Endothelial cell of umbilical vein (primary cell): ENCODE results near the gene TRIM42. TPM values are rescaled to one million over a fixed set of nuclear protein-coding genes. Genes with fewer than 3 reads are reported as not detected.

Experiments
- BruUV-seq: library from RNA; stranded (reverse); fragments of 400-500 nt; replicated peaks from 2 replicates; lab custom pipeline; 2021; lab: Mats Ljungman, UMichigan
- CTCF ChIA-PET: fragments of 300-600, 350-600 bp; sonication (Branson Sonifier 250); formaldehyde crosslinking; loops from one replicate; lab custom pipeline; 2021; ENCODE audit warnings: antibody characterized with exemption, inconsistent platforms; lab: Charles Lee
- POLR2A ChIA-PET: fragments of 300-600, 350-600 bp; sonication (Branson Sonifier 250); formaldehyde crosslinking; loops from one replicate; lab custom pipeline; 2021; ENCODE audit warnings: antibody characterized with exemption, inconsistent platforms; lab: Charles Lee
- DNase-seq: peaks from one replicate; pipeline ENCODE4 v3.0.0-alpha.2; 2011; ENCODE audit warnings: low read depth, low spot score
- FAIRE-seq: peaks from 2 replicates; lab custom pipeline; 2011; peaks lifted over from hg19 to GRCh38; lab: Jason Lieb, UNC
- H2AFZ ChIP-seq: 2 replicates; pipeline ENCODE4 v1.6.0; 2012; ENCODE audit warnings: low read depth, low read length, control low read depth, inconsistent platforms
- H3K27ac ChIP-seq: 2 replicates; pipeline ENCODE4 v1.5.1; 2011; ENCODE audit warnings: low read depth, mild to moderate bottlenecking, control low read depth, low read length, moderate library complexity; ENCODE audit not compliant: insufficient read depth
- H3K27me3 ChIP-seq, 2 experiments: 2 replicates each; pipeline versions ENCODE4 v1.6.0 to v1.6.1; 2011; ENCODE audit warnings: low read length in 2 of 2, mixed read lengths in 1 of 2; ENCODE audit not compliant: control insufficient read depth in 2 of 2, insufficient read depth in 2 of 2
- H3K36me3 ChIP-seq, 2 experiments: 2 replicates in 1 of 2; 3 replicates in 1 of 2; pipeline ENCODE4 v1.5.1; 2011; ENCODE audit warnings: low read length in 2 of 2, mild to moderate bottlenecking in 1 of 2, moderate library complexity in 1 of 2; ENCODE audit not compliant: control insufficient read depth in 2 of 2, insufficient read depth in 2 of 2; ENCODE audit errors: extremely low read depth in 1 of 2
- H3K4me1 ChIP-seq: 3 replicates; pipeline ENCODE4 v1.5.1; 2011; ENCODE audit warnings: mild to moderate bottlenecking, low read length; ENCODE audit not compliant: control insufficient read depth, insufficient read depth; ENCODE audit errors: extremely low read depth
- H3K4me2 ChIP-seq: 2 replicates; pipeline ENCODE4 v1.6.1; 2011; ENCODE audit warnings: low read length, control low read depth, mixed read lengths; ENCODE audit not compliant: insufficient read depth
- H3K4me3 ChIP-seq, 3 experiments: fragments of 200-600 bp in 1 of 3; sonication (generic), shearing (Covaris generic) in 1 of 3; replicated peaks in 1 of 3; 2 replicates each; pipeline ENCODE4 v1.5.1; 2011 to 2016; ENCODE audit warnings: control low read depth in 3 of 3, low read length in 3 of 3, mild to moderate bottlenecking in 2 of 3, inconsistent platforms in 1 of 3, low read depth in 1 of 3, moderate library complexity in 1 of 3; ENCODE audit not compliant: insufficient read depth in 1 of 3
- H3K79me2 ChIP-seq: 2 replicates; pipeline ENCODE4 v1.6.0; 2012; ENCODE audit warnings: low read length, inconsistent platforms; ENCODE audit not compliant: control insufficient read depth, insufficient read depth
- H3K9ac ChIP-seq: replicated peaks from 2 replicates; pipeline ENCODE3; 2011; ENCODE audit warnings: low read length, control low read depth; ENCODE audit not compliant: insufficient read depth; ENCODE audit errors: extremely low read depth
- H3K9me1 ChIP-seq: replicated peaks from 3 replicates; pipeline ENCODE4 v1.6.0; 2011; ENCODE audit warnings: mild to moderate bottlenecking, low read length; ENCODE audit not compliant: control insufficient read depth, insufficient read depth; ENCODE audit errors: extremely low read depth
- H3K9me3 ChIP-seq: replicated peaks from 2 replicates; pipeline ENCODE4 v1.5.1; 2012; ENCODE audit warnings: low read length, inconsistent platforms; ENCODE audit not compliant: control insufficient read depth, insufficient read depth
- H4K20me1 ChIP-seq: replicated peaks from 2 replicates; pipeline ENCODE3; 2011; ENCODE audit warnings: mild to moderate bottlenecking, low read length; ENCODE audit not compliant: control insufficient read depth, insufficient read depth; ENCODE audit errors: extremely low read depth
- EZH2 ChIP-seq: IDR thresholded peaks from 2 replicates; pipeline ENCODE4 v1.6.1; 2012; ENCODE audit warnings: borderline replicate concordance, low read depth, mild to moderate bottlenecking, moderate library complexity, low read length, inconsistent platforms; ENCODE audit not compliant: severe bottlenecking
- FOS ChIP-seq: IDR thresholded peaks from 2 replicates; pipeline ENCODE4 v1.6.1; 2011; ENCODE audit warnings: mild to moderate bottlenecking, low read length, moderate library complexity, borderline replicate concordance; ENCODE audit not compliant: insufficient read depth
- GATA2 ChIP-seq: IDR thresholded peaks from 2 replicates; pipeline ENCODE4 v1.7.0; 2011; ENCODE audit warnings: low read depth, mild to moderate bottlenecking, moderate library complexity, mixed read lengths, low read length; ENCODE audit not compliant: insufficient read length, insufficient read depth
- JUN ChIP-seq: IDR thresholded peaks from 2 replicates; pipeline ENCODE4 v1.6.1; 2011; ENCODE audit warnings: borderline replicate concordance, low read depth; ENCODE audit not compliant: insufficient read length, insufficient read depth
- MYC ChIP-seq: IDR thresholded peaks from one replicate; pipeline ENCODE4 v1.6.1; 2011; ENCODE audit warnings: mild to moderate bottlenecking, low read depth, low read length
- POLR2A ChIP-seq: IDR thresholded peaks from 2 replicates; pipeline ENCODE4 v1.6.1; 2012; ENCODE audit warnings: low read depth, mild to moderate bottlenecking, control low read depth, low read length
- POLR2AphosphoS5 ChIP-seq: IDR thresholded peaks from 2 replicates; pipeline ENCODE4 v1.6.1; 2012; ENCODE audit warnings: low read depth, mild to moderate bottlenecking, control low read depth, low read length, moderate library complexity; ENCODE audit not compliant: insufficient read depth
- dilution Hi-C: fragments of 300-500 bp; cut with MboI; formaldehyde crosslinking; loops from one replicate; pipeline ENCODE4 v1.15.0; 2019; ENCODE audit warnings: low sequenced_read_pairs; ENCODE audit not compliant: extremely low pct_ligation_motif_present
- intact Hi-C: fragments of 100-400 bp; cut with micrococcal nuclease; formaldehyde crosslinking; loops from one replicate; pipeline ENCODE4 v1.10.0; 2022
- polyA plus RNA-seq, 4 experiments: library from polyadenylated mRNA; depleted of rRNA in 3 of 4; stranded (reverse) in 3 of 4; unstranded in 1 of 4; fragments of >200 nt; gene quantifications; 2 replicates each; pipeline versions ENCODE4 v1.2.1 to v1.2.3, GENCODE V29; 2011 to 2012; ENCODE audit warnings: missing spikeins in 1 of 4
- total RNA-seq: library from RNA; stranded (reverse); gene quantifications from 2 replicates; pipeline ENCODE4 v1.2.3, GENCODE V29; 2021
- TF ChIP-seq, protein P1 (sequence below), 2 donors: IDR thresholded peaks; 1 replicate in 1 of 2; 2 replicates in 1 of 2; pipeline ENCODE4 v1.5.1; 2011; ENCODE audit warnings: low read length in 2 of 2, mild to moderate bottlenecking in 2 of 2, moderate library complexity in 2 of 2, control low read depth in 1 of 2, inconsistent platforms in 1 of 2, low read depth in 1 of 2; ENCODE audit not compliant: insufficient read depth in 1 of 2; ENCODE audit errors: extremely low read depth in 1 of 2
- TF ChIP-seq, protein P2 (sequence below): IDR thresholded peaks from 2 replicates; pipeline ENCODE4 v1.6.1; 2011; ENCODE audit not compliant: insufficient read depth, insufficient read length

TRIM42 gene
- total and polyA plus RNA-seq, 2 donors (not counting 3 experiments of a cell fraction or from before 2014, with no cell fraction given) = not detected

DNA sequence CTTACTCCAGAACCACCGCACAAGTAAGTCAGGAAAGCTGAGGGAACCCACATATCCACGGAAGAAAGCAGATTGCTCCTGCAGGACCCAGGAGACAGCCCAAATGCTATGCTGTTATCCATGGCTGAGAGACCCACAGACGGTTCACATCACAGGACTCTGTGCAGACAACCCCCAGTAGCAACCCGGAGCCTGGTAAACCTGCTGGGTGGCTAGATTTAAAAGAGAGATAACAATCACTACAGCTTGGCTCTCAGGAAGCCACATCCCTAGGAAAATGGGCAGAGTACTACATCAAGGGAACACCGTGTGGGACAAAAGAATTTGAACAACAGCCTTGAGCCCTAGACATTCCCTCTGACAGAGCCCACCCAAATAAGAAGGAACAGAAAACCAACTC lies 13.8 kb upstream of the TRIM42 start:
- Histone ChIP-seq H3K9me1 (no peaks in the 10 kb centered on the region), H2AFZ (no peak overlapping the region), H3K9ac (no peak overlapping the region), H3K36me3 (no peaks in the 10 kb centered on the region), H4K20me1 (no peaks in the 10 kb centered on the region), H3K27me3 (no peaks in the 10 kb centered on the region), H3K4me2 (no peak overlapping the region), H3K9me3 (no peaks in the 10 kb centered on the region), H3K79me2 (no peaks in the 10 kb centered on the region), H3K4me1 (no peaks in the 10 kb centered on the region), H3K27ac (no peak overlapping the region), H3K4me3 (no peak overlapping the region)
- FAIRE-seq (no peak), DNase-seq (no peak)
- no peak for TF ChIP-seq EZH2
- no peak for TF ChIP-seq POLR2AphosphoS5
- TF ChIP-seq, protein P1, sequence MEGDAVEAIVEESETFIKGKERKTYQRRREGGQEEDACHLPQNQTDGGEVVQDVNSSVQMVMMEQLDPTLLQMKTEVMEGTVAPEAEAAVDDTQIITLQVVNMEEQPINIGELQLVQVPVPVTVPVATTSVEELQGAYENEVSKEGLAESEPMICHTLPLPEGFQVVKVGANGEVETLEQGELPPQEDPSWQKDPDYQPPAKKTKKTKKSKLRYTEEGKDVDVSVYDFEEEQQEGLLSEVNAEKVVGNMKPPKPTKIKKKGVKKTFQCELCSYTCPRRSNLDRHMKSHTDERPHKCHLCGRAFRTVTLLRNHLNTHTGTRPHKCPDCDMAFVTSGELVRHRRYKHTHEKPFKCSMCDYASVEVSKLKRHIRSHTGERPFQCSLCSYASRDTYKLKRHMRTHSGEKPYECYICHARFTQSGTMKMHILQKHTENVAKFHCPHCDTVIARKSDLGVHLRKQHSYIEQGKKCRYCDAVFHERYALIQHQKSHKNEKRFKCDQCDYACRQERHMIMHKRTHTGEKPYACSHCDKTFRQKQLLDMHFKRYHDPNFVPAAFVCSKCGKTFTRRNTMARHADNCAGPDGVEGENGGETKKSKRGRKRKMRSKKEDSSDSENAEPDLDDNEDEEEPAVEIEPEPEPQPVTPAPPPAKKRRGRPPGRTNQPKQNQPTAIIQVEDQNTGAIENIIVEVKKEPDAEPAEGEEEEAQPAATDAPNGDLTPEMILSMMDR (IDR thresholded peaks at IDR 0.05; ENCODE audit: extremely low read depth in 1 of 2, insufficient read depth in 1 of 2, low read depth in 1 of 2, low read length in 2 of 2) = no peak
- TF ChIP-seq, protein P2, sequence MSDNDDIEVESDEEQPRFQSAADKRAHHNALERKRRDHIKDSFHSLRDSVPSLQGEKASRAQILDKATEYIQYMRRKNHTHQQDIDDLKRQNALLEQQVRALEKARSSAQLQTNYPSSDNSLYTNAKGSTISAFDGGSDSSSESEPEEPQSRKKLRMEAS = no peak
- TF ChIP-seq MYC = no peak
- no peak for TF ChIP-seq FOS
- TF ChIP-seq JUN = no peak
- no peak for TF ChIP-seq GATA2
- TF ChIP-seq POLR2A = no peak
- intact Hi-C loops (no loop called here), dilution Hi-C loops (no loop called here)
- BruUV-seq = no TSS peak
- ChIA-PET CTCF (no interaction called here), POLR2A (no interaction called here)
